ENCODE data around the gene PDCD1. TPM values are rescaled to one million over a fixed set of nuclear protein-coding genes. Genes with fewer than 3 reads are reported as not detected.
A peak's percentile ranks its signal among the peaks of the same experiment; 100 is the strongest.

Gene PDCD1
- total RNA-seq, 4 donors from 2014 or later: 1.2 to 2.5 (median 1.5) TPM

DNA sequence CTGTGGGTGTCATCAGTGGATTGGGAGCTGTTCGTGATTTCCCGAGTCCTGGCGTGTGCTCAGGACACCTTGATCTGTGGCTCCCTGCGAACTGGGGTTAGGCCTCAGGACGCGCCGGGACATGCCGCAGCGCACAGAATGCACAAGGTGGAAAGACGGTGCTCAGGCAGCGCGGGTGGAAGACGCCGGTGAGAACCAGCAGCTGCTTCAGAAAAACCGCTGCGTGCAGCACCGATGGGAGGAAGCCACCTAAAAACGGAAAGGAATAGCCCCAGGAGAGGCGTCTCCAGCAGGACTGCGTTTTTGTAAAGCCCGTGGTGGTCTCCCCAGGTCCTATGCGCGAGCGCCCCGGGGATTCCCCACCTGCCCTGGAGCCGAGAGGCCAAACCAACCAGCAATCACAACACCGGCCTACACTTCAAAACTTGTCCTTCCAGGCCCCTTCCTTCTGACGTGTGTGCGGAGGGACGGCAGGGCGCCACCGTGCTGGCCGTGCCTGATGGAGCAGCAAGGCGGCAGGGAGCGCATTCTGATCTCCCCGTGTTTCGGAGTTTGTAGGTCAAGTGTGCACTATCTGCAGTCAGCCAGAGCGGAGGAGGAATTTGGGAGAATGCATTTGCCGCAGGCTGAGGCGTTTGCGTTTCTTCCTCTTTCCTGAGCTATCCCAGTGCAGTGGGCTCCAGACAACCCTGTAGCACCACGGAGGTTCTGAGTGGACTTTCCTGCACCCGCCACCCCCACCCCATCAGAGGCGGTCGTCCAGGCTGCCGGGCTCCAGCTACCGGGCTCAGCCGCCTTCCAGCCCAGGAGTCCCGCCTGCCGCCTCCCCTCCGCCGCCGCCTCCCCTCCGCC lies 43.0 kb upstream of the PDCD1 start:
- peak overlapping the region; percentile 15 to 43 (median 34) for H3K4me3 ChIP-seq
- no peaks in the 10 kb centered on the region for H3K9me3 ChIP-seq
- H3K4me1 ChIP-seq: peaks cover 11 to 42% (median 25%) of the 10 kb centered on the region in 3 donors
- no peak for DNase-seq
- H3K27ac ChIP-seq: peak overlapping the region in 3 of 4 donors; percentile 66 to 87 (median 82)
- H3K27me3 ChIP-seq: no peaks in the 10 kb centered on the region
- TF ChIP-seq, protein P1, sequence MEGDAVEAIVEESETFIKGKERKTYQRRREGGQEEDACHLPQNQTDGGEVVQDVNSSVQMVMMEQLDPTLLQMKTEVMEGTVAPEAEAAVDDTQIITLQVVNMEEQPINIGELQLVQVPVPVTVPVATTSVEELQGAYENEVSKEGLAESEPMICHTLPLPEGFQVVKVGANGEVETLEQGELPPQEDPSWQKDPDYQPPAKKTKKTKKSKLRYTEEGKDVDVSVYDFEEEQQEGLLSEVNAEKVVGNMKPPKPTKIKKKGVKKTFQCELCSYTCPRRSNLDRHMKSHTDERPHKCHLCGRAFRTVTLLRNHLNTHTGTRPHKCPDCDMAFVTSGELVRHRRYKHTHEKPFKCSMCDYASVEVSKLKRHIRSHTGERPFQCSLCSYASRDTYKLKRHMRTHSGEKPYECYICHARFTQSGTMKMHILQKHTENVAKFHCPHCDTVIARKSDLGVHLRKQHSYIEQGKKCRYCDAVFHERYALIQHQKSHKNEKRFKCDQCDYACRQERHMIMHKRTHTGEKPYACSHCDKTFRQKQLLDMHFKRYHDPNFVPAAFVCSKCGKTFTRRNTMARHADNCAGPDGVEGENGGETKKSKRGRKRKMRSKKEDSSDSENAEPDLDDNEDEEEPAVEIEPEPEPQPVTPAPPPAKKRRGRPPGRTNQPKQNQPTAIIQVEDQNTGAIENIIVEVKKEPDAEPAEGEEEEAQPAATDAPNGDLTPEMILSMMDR (IDR thresholded peaks at IDR 0.05): no peak
- no peak for TF ChIP-seq POLR2A (IDR thresholded peaks at IDR 0.05)
- intact Hi-C loops (cut with DNase I): no loop called here
- 39 to 75% methylated on average over 12 to 19 of the region's 54 CpGs for WGBS, 2 donors
- H3K36me3 ChIP-seq: no peaks in the 10 kb centered on the region

DNA sequence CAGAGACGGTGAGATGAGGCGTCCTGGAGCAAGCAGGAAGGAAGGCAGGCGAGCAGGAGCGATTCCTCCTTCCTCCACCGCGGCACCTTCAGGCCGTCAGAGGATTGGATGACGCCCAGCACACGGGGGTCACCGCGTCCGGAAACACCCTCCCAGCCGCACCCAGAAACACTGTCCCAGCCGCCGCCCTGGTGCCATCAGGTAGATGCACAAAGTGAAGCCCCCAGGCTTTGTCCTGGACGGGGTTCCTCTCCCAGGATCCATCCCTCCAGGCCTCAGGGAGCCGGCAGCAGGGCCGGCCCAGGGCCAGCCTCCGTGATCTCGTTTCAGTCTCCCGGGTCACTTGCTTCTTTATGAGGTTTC lies 42.3 kb upstream of the PDCD1 start:
- TF ChIP-seq POLR2A (IDR thresholded peaks at IDR 0.05): no peak
- TF ChIP-seq, protein P1 (IDR thresholded peaks at IDR 0.05): no peak
- Histone ChIP-seq H3K27ac (peak overlapping the region; percentile 25 to 87 (median 74)), H3K4me1 (peaks cover 12 to 46% (median 27%) of the 10 kb centered on the region in 3 donors), H3K36me3 (no peaks in the 10 kb centered on the region), H3K4me3 (peak overlapping the region in 1 of 4 donors; percentile 43), H3K27me3 (no peaks in the 10 kb centered on the region), H3K9me3 (no peaks in the 10 kb centered on the region)
- no peak for DNase-seq
- 57 to 76% methylated on average over 17 to 18 of the region's 21 CpGs for WGBS, 2 donors
- intact Hi-C loops (cut with DNase I): no loop called here

DNA sequence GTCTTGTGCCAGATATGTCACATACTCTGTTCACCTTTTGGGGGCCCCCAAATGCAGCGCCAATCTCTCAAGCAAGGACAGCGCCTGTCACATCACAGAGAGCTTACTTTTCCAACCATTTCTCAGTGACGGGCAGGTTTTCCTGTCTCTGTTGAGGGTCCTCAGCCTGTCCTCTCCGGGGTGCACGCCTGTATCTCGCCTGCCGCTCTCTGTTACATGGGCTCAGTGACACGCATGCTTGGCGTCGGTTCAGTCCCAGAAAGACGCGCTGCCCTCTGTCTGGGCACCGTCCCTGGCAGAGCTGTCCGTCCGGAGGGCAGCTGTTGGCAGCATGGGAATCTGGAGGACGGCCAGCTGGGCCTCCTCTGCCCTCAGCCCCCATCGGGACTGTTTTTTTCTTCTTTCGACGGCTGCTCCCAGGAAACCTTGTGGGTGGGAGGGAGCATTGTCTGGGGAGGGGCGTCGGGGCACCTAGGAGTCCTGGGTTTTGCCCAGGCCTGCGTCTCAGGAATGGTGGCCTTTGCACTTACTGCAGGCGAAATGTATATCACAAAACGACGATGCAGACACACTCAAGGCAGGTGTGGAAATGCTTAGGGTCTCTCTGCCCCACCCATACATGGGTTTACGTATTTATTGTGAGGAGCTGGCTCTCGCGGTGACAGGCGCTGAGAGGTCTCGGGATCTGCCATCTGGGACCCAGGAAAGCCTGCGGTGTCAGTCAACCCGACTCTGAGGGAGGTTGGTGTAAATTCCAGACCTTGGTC lies 41.7 kb upstream of the PDCD1 start:
- 69 to 97% methylated on average over 6 to 15 of the region's 32 CpGs for WGBS, 2 donors
- no peak for DNase-seq
- Histone ChIP-seq H3K27me3 (no peaks in the 10 kb centered on the region), H3K4me1 (peaks cover 18 to 51% (median 33%) of the 10 kb centered on the region in 3 donors), H3K9me3 (no peaks in the 10 kb centered on the region), H3K36me3 (no peaks in the 10 kb centered on the region), H3K4me3 (peak overlapping the region in 1 of 4 donors; percentile 43), H3K27ac (peak overlapping the region; percentile 25 to 87 (median 74))
- intact Hi-C loops (cut with DNase I): no loop called here
- TF ChIP-seq, protein P1 (IDR thresholded peaks at IDR 0.05): no peak
- no peak for TF ChIP-seq POLR2A (IDR thresholded peaks at IDR 0.05)

DNA sequence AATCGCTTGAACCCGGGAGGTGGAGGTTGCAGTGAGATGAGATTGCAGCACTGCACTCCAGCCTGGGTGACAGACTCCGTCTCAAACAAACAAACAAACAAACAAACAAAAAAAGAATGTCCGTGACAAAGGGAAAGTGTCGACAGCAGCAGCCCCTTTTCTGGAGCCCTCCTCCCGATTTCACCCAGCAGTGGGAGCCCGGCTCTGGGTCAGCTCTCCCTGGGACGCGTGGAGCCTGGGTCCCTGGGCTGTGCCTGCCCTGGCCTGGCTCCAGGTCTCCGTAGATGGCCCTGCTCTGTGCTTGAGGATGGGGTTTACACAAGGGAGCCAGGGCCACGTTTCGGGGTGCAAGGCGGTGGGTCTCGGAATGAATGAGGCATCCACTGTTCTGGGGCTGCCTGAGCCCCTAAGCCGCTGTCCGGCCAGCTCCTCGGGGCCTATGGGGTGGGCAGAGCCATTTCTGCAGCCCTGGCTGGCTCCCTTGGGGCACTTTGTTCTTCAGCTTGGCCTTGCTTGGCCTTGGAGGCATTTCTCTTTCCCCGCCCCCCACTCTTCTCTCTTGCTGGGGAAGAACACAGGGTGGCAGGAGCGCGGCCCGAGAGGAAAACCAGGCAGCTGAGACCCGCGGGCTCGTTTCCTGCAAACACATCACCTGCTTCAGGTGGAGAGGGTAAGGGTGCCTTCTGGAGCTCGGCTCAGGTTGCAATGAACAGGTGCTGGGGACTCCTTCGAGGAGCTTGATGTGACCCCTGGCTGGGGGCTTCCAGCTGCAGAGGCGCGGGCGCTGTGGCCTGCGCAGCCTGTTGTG lies 40.0 kb upstream of the PDCD1 start:
- H3K27me3 ChIP-seq: no peaks in the 10 kb centered on the region
- H3K4me1 ChIP-seq: peaks cover 21 to 69% (median 44%) of the 10 kb centered on the region in 3 donors
- no peak overlapping the region for H3K27ac ChIP-seq
- no peaks in the 10 kb centered on the region for H3K9me3 ChIP-seq
- TF ChIP-seq, protein P1 (IDR thresholded peaks at IDR 0.05): no peak
- no peak for TF ChIP-seq POLR2A (IDR thresholded peaks at IDR 0.05)
- no peaks in the 10 kb centered on the region for H3K36me3 ChIP-seq
- H3K4me3 ChIP-seq: no peak overlapping the region
- intact Hi-C loops (cut with DNase I): no loop called here
- no peak for DNase-seq
- 85 to 86% methylated on average over 8 to 11 of the region's 30 CpGs for WGBS, 2 donors

Data from esophagus squamous epithelium (tissue), 5 donors.